OCI-LY7 (cell line): ENCODE results near the gene ENOX1. TPM values are rescaled to one million over a fixed set of nuclear protein-coding genes. Genes with fewer than 3 reads are reported as not detected.

Experiments used
- BruUV-seq: library from RNA; stranded (reverse); fragments of 400-500 nt; replicated peaks from 2 replicates; lab custom pipeline; 2021; lab: Mats Ljungman, UMichigan
- CTCF ChIA-PET: fragments of 300-600 bp; sonication (Branson Sonifier 250); formaldehyde crosslinking; loops from one replicate; lab custom pipeline; 2022; ENCODE audit warnings: antibody characterized with exemption; ENCODE audit not compliant: unreplicated experiment; lab: Charles Lee
- POLR2A ChIA-PET: fragments of 300-600 bp; sonication (Branson Sonifier 250); formaldehyde crosslinking; loops from one replicate; lab custom pipeline; 2022; ENCODE audit warnings: antibody characterized with exemption; lab: Charles Lee
- DNase-seq: peaks from one replicate; pipeline ENCODE4 v3.0.0-alpha.2; 2015; ENCODE audit warnings: low spot score
- H2AFZ ChIP-seq: fragments of 200-600 bp; sonication (generic), shearing (Covaris generic); 2 replicates; pipeline ENCODE4 v1.6.1; 2014; ENCODE audit warnings: mild to moderate bottlenecking, antibody characterized with exemption, low read length, moderate library complexity
- H3K27ac ChIP-seq: fragments of 200-600 bp; sonication (generic); 2 replicates; pipeline ENCODE4 v1.5.1; 2014; ENCODE audit warnings: mixed run types, low read depth, mild to moderate bottlenecking, moderate library complexity, low read length, inconsistent platforms; ENCODE audit not compliant: poor library complexity, severe bottlenecking
- H3K36me3 ChIP-seq: fragments of 200-600 bp; sonication (generic); 2 replicates; pipeline ENCODE4 v1.6.1; 2014; ENCODE audit warnings: mild to moderate bottlenecking, antibody characterized with exemption, low read length, moderate library complexity, mixed read lengths; ENCODE audit not compliant: insufficient read depth
- H3K4me1 ChIP-seq: fragments of 200-600 bp; sonication (generic); 2 replicates; pipeline ENCODE4 v1.5.1; 2014; ENCODE audit warnings: mild to moderate bottlenecking, low read length; ENCODE audit not compliant: insufficient read depth, poor library complexity, severe bottlenecking
- H3K4me2 ChIP-seq: fragments of 200-600 bp; sonication (generic); 2 replicates; pipeline ENCODE4 v1.6.1; 2014; ENCODE audit warnings: mild to moderate bottlenecking, low read length
- H3K4me3 ChIP-seq: fragments of 200-600 bp; sonication (generic); 2 replicates; pipeline ENCODE4 v1.5.1; 2014; ENCODE audit warnings: mild to moderate bottlenecking, low read depth, low read length; ENCODE audit not compliant: poor library complexity, severe bottlenecking
- H3K79me2 ChIP-seq: fragments of 200-600 bp; sonication (generic); 2 replicates; pipeline ENCODE4 v1.6.1; 2016; ENCODE audit warnings: low read depth, mild to moderate bottlenecking, low read length, moderate library complexity, mixed read lengths; ENCODE audit not compliant: insufficient read depth
- H3K9me2 ChIP-seq: fragments of 200-600 bp; sonication (generic); 2 replicates; pipeline ENCODE4 v1.6.1; 2016; ENCODE audit warnings: mild to moderate bottlenecking, low read length, mixed read lengths; ENCODE audit not compliant: insufficient read depth
- H3K9me3 ChIP-seq: fragments of 200-600 bp; sonication (generic); 2 replicates; pipeline ENCODE4 v1.6.1; 2014; ENCODE audit warnings: mild to moderate bottlenecking, mixed run types, low read length, mixed read lengths
- H4K20me1 ChIP-seq: fragments of 200-600 bp; sonication (generic); 2 replicates; pipeline ENCODE4 v1.6.1; 2014; ENCODE audit warnings: mild to moderate bottlenecking, antibody characterized with exemption, low read length, moderate library complexity, mixed read lengths; ENCODE audit not compliant: insufficient read depth
- CTCF ChIP-seq: fragments of 200-600 bp; sonication (generic); conservative IDR thresholded peaks from 2 replicates; pipeline ENCODE4 v1.5.1; 2014; ENCODE audit warnings: mild to moderate bottlenecking, antibody characterized with exemption, low read length, moderate library complexity, mixed read lengths
- EZH2phosphoT487 ChIP-seq: fragments of 200-600 bp; sonication (generic); IDR thresholded peaks from 2 replicates; pipeline ENCODE4 v1.6.1; 2018; ENCODE audit warnings: low read depth, borderline replicate concordance, mild to moderate bottlenecking, mixed run types, antibody characterized with exemption, low read length, moderate library complexity, mixed read lengths
- intact Hi-C: fragments of 100-400 bp; cut with micrococcal nuclease; formaldehyde crosslinking; loops from one replicate; pipeline ENCODE4 v1.10.0; 2022; ENCODE audit not compliant: unreplicated experiment
- total RNA-seq, 2 experiments: library from RNA; depleted of rRNA in 1 of 2; stranded (reverse); fragments of >200 nt in 1 of 2; shearing (Covaris generic) in 1 of 2; gene quantifications; 2 replicates each; pipeline ENCODE4 v1.2.3, GENCODE V29; 2014 to 2022

Gene ENOX1
- total RNA-seq, 2 experiments from 2014 or later, result 0.03 TPM; not detected in 1

GRCh38 chr13:43360892-43361610 is 425.7 kb downstream of the ENOX1 start:
- Histone ChIP-seq H3K36me3 (no peaks in the 10 kb centered on the region), H3K9me2 (no peaks in the 10 kb centered on the region), H3K4me1 (no peaks in the 10 kb centered on the region), H3K4me2 (no peak overlapping the region), H4K20me1 (no peaks in the 10 kb centered on the region), H3K9me3 (no peaks in the 10 kb centered on the region), H3K27ac (no peak overlapping the region), H3K79me2 (no peaks in the 10 kb centered on the region), H3K4me3 (no peak overlapping the region), H2AFZ (no peak overlapping the region)
- no TSS peak for BruUV-seq
- DNase-seq, result no peak
- intact Hi-C loops, result no loop called here
- CTCF ChIA-PET, result no interaction called here
- POLR2A ChIA-PET, result no interaction called here
- no peak for TF ChIP-seq CTCF
- TF ChIP-seq EZH2phosphoT487, result no peak

GRCh38 chr13:43360171-43360570 is 426.6 kb downstream of the ENOX1 start:
- no peak for DNase-seq
- Histone ChIP-seq H3K27ac (no peak overlapping the region), H3K36me3 (no peaks in the 10 kb centered on the region), H3K9me3 (no peaks in the 10 kb centered on the region), H3K79me2 (no peaks in the 10 kb centered on the region), H3K9me2 (no peaks in the 10 kb centered on the region), H4K20me1 (no peaks in the 10 kb centered on the region), H3K4me2 (no peak overlapping the region), H2AFZ (no peak overlapping the region), H3K4me3 (no peak overlapping the region), H3K4me1 (no peaks in the 10 kb centered on the region)
- TF ChIP-seq EZH2phosphoT487 (no peak), CTCF (no peak)
- intact Hi-C loops, result no loop called here
- CTCF ChIA-PET, result no interaction called here
- POLR2A ChIA-PET, result no interaction called here
- no TSS peak for BruUV-seq

- Histone ChIP-seq H3K9me3 (no peaks in the 10 kb centered on the region), H3K4me2 (no peak overlapping the region), H3K36me3 (no peaks in the 10 kb centered on the region), H2AFZ (no peak overlapping the region), H3K27ac (no peak overlapping the region), H4K20me1 (no peaks in the 10 kb centered on the region), H3K4me3 (no peak overlapping the region), H3K79me2 (no peaks in the 10 kb centered on the region), H3K4me1 (no peaks in the 10 kb centered on the region), H3K9me2 (no peaks in the 10 kb centered on the region)
- POLR2A ChIA-PET, result interaction anchor here (0.6 to 0.9 kb wide), 2 partner anchors 33 to 1086 kb away, joined by 3 read pairs; no protein-coding TSS in a partner anchor
- intact Hi-C loops, result no loop called here
- no peak for DNase-seq
- BruUV-seq, result no TSS peak
- TF ChIP-seq CTCF (no peak), EZH2phosphoT487 (no peak)
- CTCF ChIA-PET, result no interaction called here
Measured at GRCh38 chr13:43359536-43359935, 427.2 kb downstream of the ENOX1 start.
